HEK293T (cell line): ENCODE measurements around the gene DENND4C.

Source experiments
- ARNT ChIP-seq: fragments of 450-650 bp; IDR thresholded peaks from 2 replicates; pipeline ENCODE4 v1.6.1; 2017; ENCODE audit warnings: mild to moderate bottlenecking
- CTBP1 ChIP-seq: fragments of 450-650 bp; IDR thresholded peaks from 2 replicates; pipeline ENCODE4 v1.6.1; 2016; ENCODE audit warnings: borderline replicate concordance
- FOXA1 ChIP-seq: fragments of 450-650 bp; IDR thresholded peaks from 2 replicates; pipeline ENCODE4 v1.6.1; 2016; ENCODE audit warnings: mild to moderate bottlenecking
- FOXM1 ChIP-seq: fragments of 450-650 bp; IDR thresholded peaks from 2 replicates; pipeline ENCODE4 v1.6.1; 2017; ENCODE audit warnings: mild to moderate bottlenecking, borderline replicate concordance
- HDGF ChIP-seq: fragments of 450-650 bp; IDR thresholded peaks from 2 replicates; pipeline ENCODE4 v1.6.1; 2017; ENCODE audit warnings: antibody characterized with exemption, borderline replicate concordance
- L3MBTL2 ChIP-seq: fragments of 450-650 bp; conservative IDR thresholded peaks from 2 replicates; pipeline ENCODE4 v1.6.1; 2016; ENCODE audit warnings: mild to moderate bottlenecking
- SUZ12 ChIP-seq: fragments of 450-650 bp; IDR thresholded peaks from 2 replicates; pipeline ENCODE4 v1.6.1; 2016; ENCODE audit warnings: mild to moderate bottlenecking
- TARDBP ChIP-seq: fragments of 450-650 bp; IDR thresholded peaks from 2 replicates; pipeline ENCODE4 v1.6.1; 2016
- ZNF384 ChIP-seq: fragments of 450-650 bp; IDR thresholded peaks from 2 replicates; pipeline ENCODE4 v1.6.1; 2016

GRCh38 chr9:19336166-19336565 lies 105.7 kb downstream of the DENND4C start:
- TF ChIP-seq TARDBP: no peak
- no peak for TF ChIP-seq HDGF
- TF ChIP-seq CTBP1: no peak
- TF ChIP-seq L3MBTL2: no peak
- no peak for TF ChIP-seq SUZ12
- no peak for TF ChIP-seq FOXM1
- no peak for TF ChIP-seq FOXA1
- TF ChIP-seq ARNT: no peak
- TF ChIP-seq ZNF384: no peak
